B cell (primary cell): ENCODE data around the gene ITGB7.

ENCODE experiments used
- CTCF ChIP-seq: fragments of 200-600 bp; IDR thresholded peaks from one replicate; pipeline ENCODE4 v1.8.0; 2022; ENCODE audit warnings: antibody characterized with exemption, mild to moderate bottlenecking
- EZH2 ChIP-seq: IDR thresholded peaks from 2 replicates; pipeline ENCODE4 v1.6.1; 2012; ENCODE audit warnings: borderline replicate concordance, low read depth, mild to moderate bottlenecking, moderate library complexity, low read length; ENCODE audit not compliant: insufficient read depth, poor library complexity, severe bottlenecking

- no peak for TF ChIP-seq CTCF
- no peak for TF ChIP-seq EZH2
These were observed 7.8 kb upstream of the ITGB7 start for GRCh38 chr12:53214687-53215455.
